Pons (tissue), 1 donor: ENCODE measurements around the gene SNUPN.
"Not testable (repeated sequence)": the region's sequence is repeated elsewhere in the genome, so short reads cannot be mapped to it uniquely, and the experiment has no call there.

Source experiments
- DNase-seq: peaks from one replicate; pipeline ENCODE4 v3.0.0-alpha.2; 2016; ENCODE audit warnings: low spot score

The SNUPN gene

GRCh38 chr15:75583701-75584100 lies 41.8 kb downstream of the SNUPN start:
- DNase-seq, result no peak

GRCh38 chr15:75582943-75583342 lies 42.6 kb downstream of the SNUPN start:
- DNase-seq, result not testable (repeated sequence)

DNA sequence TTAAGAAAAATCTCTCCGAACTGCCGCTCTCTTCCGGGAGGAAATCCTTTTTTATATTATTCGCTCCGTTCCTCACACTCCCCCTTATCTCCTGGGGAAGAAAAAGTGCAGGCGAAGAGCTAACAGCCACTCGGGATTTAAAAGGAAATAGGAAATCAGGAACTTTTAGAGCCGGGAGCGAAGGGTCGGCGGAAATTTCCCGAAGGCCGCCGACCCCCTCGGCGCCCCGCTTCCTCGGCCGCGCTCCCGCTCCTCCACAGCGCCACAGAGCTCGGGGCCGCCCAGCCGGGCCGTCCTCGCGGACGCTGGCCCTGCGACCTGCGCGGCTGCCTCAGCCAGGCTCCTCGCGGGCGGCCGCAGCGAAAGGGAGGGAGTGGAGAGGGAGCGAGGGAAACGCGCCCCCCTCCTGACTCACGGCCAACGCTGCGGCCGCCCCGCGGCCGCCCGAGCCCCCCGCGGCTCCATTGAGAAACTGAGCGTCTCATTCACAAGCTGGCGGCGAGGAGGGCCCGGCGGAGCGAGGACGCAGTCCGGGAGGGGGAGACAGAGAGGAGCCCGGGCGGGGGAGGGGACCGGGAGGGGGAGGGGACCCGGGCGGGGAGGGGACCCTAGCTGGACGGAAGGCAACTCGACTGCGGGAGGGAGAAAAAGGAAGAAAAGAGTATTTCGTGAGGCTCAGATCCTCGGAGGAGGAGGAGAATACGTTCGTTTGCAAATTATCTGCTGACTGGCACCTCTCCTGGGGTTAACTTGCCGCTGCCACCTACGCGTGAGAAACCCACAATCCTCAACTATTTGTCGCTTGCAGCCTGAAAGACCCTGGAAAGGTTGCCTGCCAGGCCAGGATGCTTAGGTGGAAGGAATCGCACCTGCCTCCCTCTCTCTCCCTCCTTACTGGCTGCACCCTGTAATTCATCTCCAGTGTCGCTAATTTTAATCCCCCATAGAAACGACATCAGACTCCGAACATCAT lies 46.3 kb downstream of the SNUPN start, which contains the start of gene PTPN9:
TSS of gene PTPN9 (minus strand) at position 368 of the 973 bp plus-strand sequence. CDS start 539 bp downstream, outside the sequence.
- DNase-seq, result peak; percentile 80

- DNase-seq, result no peak
Measured at GRCh38 chr15:75578173-75578947, 47.2 kb downstream of the SNUPN start.

DNA sequence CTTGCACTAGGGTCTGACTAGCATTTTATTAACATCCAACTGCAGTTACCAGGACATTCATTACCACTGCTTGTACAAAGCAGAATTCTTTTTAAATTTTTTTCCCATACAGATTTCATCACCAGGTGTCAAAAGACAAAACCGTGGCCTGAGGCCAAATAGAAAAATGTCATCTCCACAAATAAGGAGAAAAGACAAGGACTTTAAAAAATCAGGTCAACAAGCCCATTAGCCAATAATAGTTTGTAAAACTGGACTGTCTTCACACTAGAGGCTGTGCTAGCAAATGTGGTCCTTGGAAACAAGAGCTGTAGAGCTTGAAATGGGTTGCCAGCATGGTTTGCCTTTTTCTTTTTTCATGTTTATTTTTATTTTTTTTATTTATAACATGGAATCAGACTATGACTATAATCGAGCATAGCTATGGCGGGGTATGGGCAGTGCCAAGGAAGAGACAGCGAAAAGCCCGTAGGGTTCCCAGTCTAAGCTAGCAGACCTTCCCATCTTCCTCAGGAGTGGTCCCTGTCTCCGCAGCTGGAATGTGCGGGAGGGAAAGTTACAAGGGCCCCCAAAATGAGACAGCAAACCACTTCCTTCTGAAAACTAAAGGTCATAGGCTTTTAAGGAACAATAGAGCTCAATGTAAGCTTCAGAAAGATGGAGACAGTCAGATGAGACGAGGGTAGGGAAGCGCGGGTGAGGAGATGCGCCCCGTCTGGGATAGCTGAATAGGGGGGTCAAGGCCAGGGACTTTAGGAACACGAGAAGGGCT lies 47.9 kb downstream of the SNUPN start:
- peak; percentile 42 for DNase-seq

DNA sequence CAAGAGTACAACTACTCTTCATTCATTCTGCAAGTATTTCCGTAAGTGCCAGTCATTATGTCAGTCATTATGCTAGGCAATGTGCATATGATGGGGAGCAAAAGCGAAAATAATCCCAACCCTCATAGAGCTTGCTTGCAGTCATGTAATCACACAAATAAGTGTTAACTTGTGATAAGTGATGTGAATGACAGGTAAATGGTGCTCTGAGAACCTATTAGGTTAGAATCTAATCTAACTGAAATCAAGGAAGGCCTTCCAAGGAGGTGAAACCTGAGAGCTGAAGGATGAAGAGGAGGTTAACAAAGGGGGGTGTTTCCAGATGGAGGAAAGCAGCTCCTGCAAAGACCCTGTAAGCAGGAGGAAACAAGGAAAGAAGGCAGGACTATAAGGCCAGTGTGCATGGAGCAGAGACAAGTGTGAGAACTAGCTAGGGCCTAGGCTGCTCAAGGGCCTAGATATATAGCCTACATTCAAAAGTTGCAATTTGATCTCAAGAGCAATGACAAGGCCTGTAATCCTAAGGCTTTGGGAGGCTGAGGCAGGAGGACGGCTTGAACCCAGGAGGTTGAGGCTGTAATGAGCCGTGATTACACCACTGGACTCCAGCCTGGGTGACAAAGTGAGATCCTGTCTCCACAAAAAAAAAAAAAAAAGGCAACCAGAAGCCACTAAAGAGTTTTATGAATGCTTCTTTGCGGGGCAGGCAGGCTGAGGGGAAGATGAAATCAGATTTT lies 51.7 kb downstream of the SNUPN start:
- DNase-seq, result no peak

GRCh38 chr15:75570126-75570845 lies 55.2 kb downstream of the SNUPN start:
- no peak for DNase-seq

- no peak for DNase-seq
Measured at GRCh38 chr15:75565062-75565970, 60.2 kb downstream of the SNUPN start.

GRCh38 chr15:75561888-75562287 lies 63.6 kb downstream of the SNUPN start:
- no peak for DNase-seq

- not testable (repeated sequence) for DNase-seq
Measured at GRCh38 chr15:75559360-75559759, 66.2 kb downstream of the SNUPN start.

DNA sequence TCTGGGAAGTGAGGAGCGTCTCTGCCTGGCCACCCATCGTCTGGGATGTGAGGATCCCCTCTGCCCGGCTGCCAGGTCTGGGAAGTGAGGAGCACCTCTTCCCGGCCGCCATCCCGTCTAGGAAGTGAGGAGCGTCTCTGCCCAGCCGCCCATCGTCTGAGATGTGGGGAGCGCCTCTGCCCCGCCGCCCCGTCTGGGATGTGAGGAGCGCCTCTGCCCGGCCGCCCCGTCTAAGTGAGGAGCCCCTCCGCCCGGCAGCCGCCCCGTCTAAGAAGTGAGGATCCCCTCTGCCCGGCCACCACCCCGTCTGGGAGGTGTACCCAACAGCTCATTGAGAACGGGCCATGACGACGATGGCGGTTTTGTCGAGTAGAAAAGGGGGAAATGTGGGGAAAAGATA lies 66.6 kb downstream of the SNUPN start:
- not testable (repeated sequence) for DNase-seq

- no peak for DNase-seq
Measured at GRCh38 chr15:75554717-75555116, 70.8 kb downstream of the SNUPN start.

DNA sequence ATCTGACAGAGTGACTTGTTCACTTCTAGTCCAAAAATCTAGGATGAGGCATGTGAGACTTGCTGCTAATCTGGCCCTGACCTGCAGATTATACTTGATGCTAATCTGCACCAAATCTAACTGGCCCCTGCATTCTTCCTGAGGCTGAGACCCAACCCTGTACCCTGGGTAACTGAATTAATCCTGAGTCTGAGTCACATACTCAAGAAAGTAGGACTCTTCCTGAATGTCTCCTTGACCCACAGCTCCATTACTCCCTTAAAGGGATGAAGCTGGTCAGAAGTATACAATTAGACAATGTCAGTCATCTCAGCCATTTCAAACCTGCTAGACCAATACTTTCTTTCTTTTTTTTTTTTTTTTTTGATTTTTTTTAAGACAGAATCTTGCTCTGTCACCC lies 71.9 kb downstream of the SNUPN start:
- no peak for DNase-seq

DNA sequence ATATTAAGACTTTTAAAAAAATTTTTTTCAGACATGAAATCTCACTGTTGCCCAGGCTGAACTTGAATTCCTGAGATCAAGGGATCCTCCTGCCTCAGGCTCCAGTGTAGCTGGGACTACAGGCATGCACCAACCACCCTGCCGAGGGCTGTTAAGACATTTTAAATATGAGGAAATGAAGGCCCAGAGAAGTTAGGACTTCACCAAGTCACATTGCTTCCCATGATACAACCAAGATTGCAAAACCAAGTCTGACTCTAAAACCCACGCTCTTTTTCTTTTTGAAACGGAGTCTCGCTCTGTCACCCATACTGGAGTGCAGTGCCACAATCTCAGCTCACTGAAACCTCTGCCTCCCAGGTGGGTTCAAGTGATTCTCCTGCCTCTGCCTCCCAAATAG lies 74.4 kb downstream of the SNUPN start:
- no peak for DNase-seq
